Kidney (tissue), 14 donors: ENCODE results near the gene RALGPS1. TPM values are rescaled to one million over a fixed set of nuclear protein-coding genes. Genes with fewer than 3 reads are reported as not detected.

Experiments used
- DNase-seq, 5 donors: peaks; one replicate each; pipeline ENCODE4 v3.0.0-alpha.2; 2013 to 2020
- FAIRE-seq: peaks from 2 replicates; lab custom pipeline; 2012; peaks lifted over from hg19 to GRCh38; lab: Jason Lieb, UNC
- H3K27ac ChIP-seq, 2 donors: one replicate each; pipeline ENCODE4 v1.7.0; 2013; ENCODE audit warnings: low read depth in 2 of 2, low read length in 2 of 2, inconsistent platforms in 1 of 2
- H3K27me3 ChIP-seq: one replicate; pipeline ENCODE4 v1.7.1; 2013; ENCODE audit warnings: low read length, inconsistent platforms; ENCODE audit not compliant: control insufficient read depth, insufficient read depth
- H3K36me3 ChIP-seq, 3 donors: one replicate each; pipeline versions ENCODE4 v1.7.0 to v1.7.1; 2013; ENCODE audit warnings: low read length in 3 of 3, control low read depth in 1 of 3, inconsistent platforms in 1 of 3; ENCODE audit not compliant: insufficient read depth in 3 of 3, control insufficient read depth in 2 of 3
- H3K4me1 ChIP-seq, 3 donors: one replicate each; pipeline versions ENCODE4 v1.7.0 to v1.7.1; 2013; ENCODE audit warnings: low read length in 3 of 3, inconsistent platforms in 1 of 3, low read depth in 1 of 3; ENCODE audit not compliant: control insufficient read depth in 2 of 3, insufficient read depth in 2 of 3
- H3K4me3 ChIP-seq, 3 donors: one replicate each; pipeline versions ENCODE4 v1.7.0 to v1.8.1; 2013; ENCODE audit warnings: low read length in 3 of 3, control low read depth in 1 of 3, inconsistent platforms in 1 of 3
- H3K9ac ChIP-seq, 3 donors: one replicate each; pipeline versions ENCODE4 v1.7.0 to v1.7.1; 2013; ENCODE audit warnings: low read length in 3 of 3, control low read depth in 1 of 3, inconsistent platforms in 1 of 3
- H3K9me3 ChIP-seq, 3 donors: one replicate each; pipeline versions ENCODE4 v1.7.0 to v1.7.1; 2013; ENCODE audit warnings: low read length in 3 of 3, control low read depth in 1 of 3, inconsistent platforms in 1 of 3; ENCODE audit not compliant: control insufficient read depth in 2 of 3, insufficient read depth in 1 of 3
- CTCF ChIP-seq: IDR thresholded peaks from 3 replicates; pipeline ENCODE4 v1.5.1; 2012; ENCODE audit warnings: mild to moderate bottlenecking, moderate library complexity, borderline replicate concordance; ENCODE audit not compliant: insufficient read depth; ENCODE audit errors: extremely low read depth
- intact Hi-C: fragments of 100-400 bp; cut with DNase I; formaldehyde crosslinking; loops from one replicate; pipeline ENCODE4 v1.11.1; 2022
- polyA plus RNA-seq: library from polyadenylated mRNA; stranded (reverse); fragments of 350-450 nt; fragmentation: Illumina TruSeq; extraction: RNeasy Lipid Tissue Mini Kit (QIAGEN cat#74804); gene quantifications from one replicate; pipeline ENCODE4 v1.2.3, GENCODE V29; 2014; ENCODE audit warnings: low read depth, low replicate concordance; ENCODE audit not compliant: insufficient read depth
- total RNA-seq: library from RNA; stranded (reverse); fragmentation: NEBNext Ultra II Directional; extraction: Animal tissue kit (Norgen Biotek cat#: 25700); gene quantifications from one replicate; pipeline ENCODE4 v1.2.1, GENCODE V29; 2021
- donor health status: control.
- donor health status: control.
- donor health status: control.
- donor health status: control.
- donor health status: control.
- donor health status: DM: yes; HTN: yes; CAD: no.
- donor health status: Normal renal cell carcinoma (clear cell type).

Gene RALGPS1
- total and polyA plus RNA-seq, 2 donors from 2014 or later, result 9.4 to 25.2 TPM

- intact Hi-C loops, result loop anchor here (2.0 kb wide), 1 partner anchor 257 kb away; no protein-coding TSS in a partner anchor
- no peaks in the 10 kb centered on the region for H3K9me3 ChIP-seq
- H3K4me1 ChIP-seq, result peaks cover 0 to 19% (median 7%) of the 10 kb centered on the region in 3 donors
- FAIRE-seq (no peak), DNase-seq (peak in 2 of 5 donors; percentile 49 to 59)
- no peak for TF ChIP-seq CTCF
- no peak overlapping the region for H3K27ac ChIP-seq
- H3K9ac ChIP-seq, result no peak overlapping the region
- H3K27me3 ChIP-seq, result no peaks in the 10 kb centered on the region
- H3K4me3 ChIP-seq, result no peak overlapping the region
- peaks cover 0 to 8% (median 2%) of the 10 kb centered on the region in 3 donors for H3K36me3 ChIP-seq
These were observed 283.4 kb downstream of the RALGPS1 start for GRCh38 chr9:127197861-127198430.

DNA sequence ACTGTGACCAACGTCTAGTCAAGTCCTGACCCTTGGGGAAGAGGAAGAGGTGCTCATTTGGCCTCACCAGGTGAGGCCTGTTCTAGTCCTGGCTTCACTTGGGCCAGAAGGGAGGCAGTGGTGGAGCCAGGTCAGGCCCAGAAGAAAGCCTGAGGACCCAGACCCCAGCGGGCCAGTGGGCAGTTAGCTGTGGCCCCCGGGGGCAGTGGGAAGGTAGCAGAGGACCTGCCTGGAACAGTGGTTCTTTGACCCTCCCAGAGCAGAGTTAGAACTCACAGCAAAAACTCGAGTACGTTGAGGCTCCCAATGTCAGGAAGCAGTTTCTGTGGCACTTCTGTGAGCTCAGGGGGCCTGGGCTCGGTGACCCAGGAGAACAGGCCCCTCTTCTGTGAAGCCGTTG lies 284.0 kb downstream of the RALGPS1 start:
- H3K4me3 ChIP-seq, result no peak overlapping the region
- peak overlapping the region in 1 of 2 donors; percentile 3 for H3K27ac ChIP-seq
- DNase-seq (peak in 1 of 5 donors; percentile 47), FAIRE-seq (no peak)
- H3K36me3 ChIP-seq, result peaks cover 0 to 8% (median 2%) of the 10 kb centered on the region in 3 donors
- intact Hi-C loops, result loop anchor here (2.0 kb wide), 1 partner anchor 258 kb away; no protein-coding TSS in a partner anchor
- H3K4me1 ChIP-seq, result peaks cover 0 to 19% (median 7%) of the 10 kb centered on the region in 3 donors
- no peaks in the 10 kb centered on the region for H3K27me3 ChIP-seq
- no peaks in the 10 kb centered on the region for H3K9me3 ChIP-seq
- no peak for TF ChIP-seq CTCF
- H3K9ac ChIP-seq, result no peak overlapping the region

- TF ChIP-seq CTCF, result peak; percentile 92
- H3K27me3 ChIP-seq, result no peaks in the 10 kb centered on the region
- peak overlapping the region in 1 of 2 donors; percentile 3 for H3K27ac ChIP-seq
- H3K9ac ChIP-seq, result no peak overlapping the region
- H3K4me3 ChIP-seq, result no peak overlapping the region
- peaks cover 0 to 19% (median 7%) of the 10 kb centered on the region in 3 donors for H3K4me1 ChIP-seq
- FAIRE-seq (no peak), DNase-seq (peak; percentile 82 to 87 (median 84))
- H3K36me3 ChIP-seq, result peaks cover 0 to 8% (median 2%) of the 10 kb centered on the region in 3 donors
- H3K9me3 ChIP-seq, result no peaks in the 10 kb centered on the region
- intact Hi-C loops, result loop anchor here (2.0 kb wide), 1 partner anchor 258 kb away; no protein-coding TSS in a partner anchor
These were observed 284.6 kb downstream of the RALGPS1 start for GRCh38 chr9:127199001-127199791.
